Ascending aorta (tissue), 2 donors: ENCODE measurements around the gene SH2D3C. TPM values are rescaled to one million over a fixed set of nuclear protein-coding genes. Genes with fewer than 3 reads are reported as not detected.
A peak's percentile ranks its signal among the peaks of the same experiment; 100 is the strongest.

ENCODE experiments used
- DNase-seq, 2 donors: peaks; one replicate each; pipeline ENCODE4 v3.0.0-alpha.2; 2019; ENCODE audit warnings: low spot score in 2 of 2
- H3K27ac ChIP-seq, 2 donors: fragments of 200-600 bp; sonication (generic); one replicate each; pipeline ENCODE4 v1.5.1; 2016 to 2017; ENCODE audit warnings: mild to moderate bottlenecking in 1 of 2
- H3K27me3 ChIP-seq: fragments of 200-600 bp; sonication (generic); one replicate; pipeline ENCODE4 v1.5.1; 2017
- H3K36me3 ChIP-seq, 2 donors: fragments of 200-600 bp; sonication (generic); one replicate each; pipeline ENCODE4 v1.5.1; 2016
- H3K4me1 ChIP-seq, 2 donors: fragments of 200-600 bp; sonication (generic); one replicate each; pipeline ENCODE4 v1.5.1; 2016 to 2017; ENCODE audit warnings: mild to moderate bottlenecking in 1 of 2
- H3K4me3 ChIP-seq, 2 donors: fragments of 200-600 bp; sonication (generic); one replicate each; pipeline ENCODE4 v1.5.1; 2016 to 2017; ENCODE audit warnings: mild to moderate bottlenecking in 1 of 2
- H3K9me3 ChIP-seq, 2 donors: fragments of 200-600 bp; sonication (generic); one replicate each; pipeline ENCODE4 v1.5.1; 2016
- CTCF ChIP-seq, 3 experiments: fragments of 200-600 bp in 2 of 3; fragments of 450-650 bp in 1 of 3; sonication (generic) in 2 of 3; IDR thresholded peaks; one replicate each; pipeline ENCODE4 v1.5.1; 2016 to 2019; ENCODE audit warnings: antibody characterized with exemption in 3 of 3, mild to moderate bottlenecking in 1 of 3, moderate library complexity in 1 of 3
- intact Hi-C: fragments of 100-400 bp; cut with DNase I; formaldehyde crosslinking; loops from one replicate; pipeline ENCODE4 v1.15.1; 2023
- total RNA-seq: library from RNA; depleted of rRNA; stranded (reverse); fragments of >200 nt; gene quantifications from one replicate; pipeline ENCODE4 v1.1.0, GENCODE V29; 2016

The SH2D3C gene
- total RNA-seq, 1 donor from 2014 or later = 49.5 TPM

GRCh38 chr9:127769101-127769500 is 9.4 kb downstream of the SH2D3C start:
- no peak for TF ChIP-seq CTCF (IDR thresholded peaks at IDR 0.05)
- intact Hi-C loops = no loop called here
- H3K36me3 ChIP-seq = no peaks in the 10 kb centered on the region
- H3K4me1 ChIP-seq = peaks cover 3 to 8% of the 10 kb centered on the region in 2 donors
- no peaks in the 10 kb centered on the region for H3K27me3 ChIP-seq
- no peak overlapping the region for H3K27ac ChIP-seq
- DNase-seq = no peak
- no peak overlapping the region for H3K4me3 ChIP-seq
- no peaks in the 10 kb centered on the region for H3K9me3 ChIP-seq

- DNase-seq = no peak
- Histone ChIP-seq H3K4me3 (no peak overlapping the region), H3K9me3 (no peaks in the 10 kb centered on the region), H3K27me3 (no peaks in the 10 kb centered on the region), H3K4me1 (peaks cover 3 to 8% of the 10 kb centered on the region in 2 donors), H3K27ac (peak overlapping the region in 1 of 2 donors; percentile 35), H3K36me3 (no peaks in the 10 kb centered on the region)
- intact Hi-C loops = no loop called here
- TF ChIP-seq CTCF (IDR thresholded peaks at IDR 0.05) = no peak
Observed at GRCh38 chr9:127768698-127769097, 9.8 kb downstream of the SH2D3C start.

GRCh38 chr9:127767909-127768331 is 10.5 kb downstream of the SH2D3C start:
- intact Hi-C loops = no loop called here
- TF ChIP-seq CTCF (IDR thresholded peaks at IDR 0.05) = no peak
- Histone ChIP-seq H3K4me3 (no peak overlapping the region), H3K4me1 (peaks cover 3 to 8% of the 10 kb centered on the region in 2 donors), H3K9me3 (no peaks in the 10 kb centered on the region), H3K36me3 (no peaks in the 10 kb centered on the region), H3K27ac (peak overlapping the region in 1 of 2 donors; percentile 35), H3K27me3 (no peaks in the 10 kb centered on the region)
- no peak for DNase-seq

GRCh38 chr9:127767410-127767809 is 11.1 kb downstream of the SH2D3C start:
- no peak for DNase-seq
- H3K27ac ChIP-seq = peak overlapping the region in 1 of 2 donors; percentile 35
- intact Hi-C loops = no loop called here
- TF ChIP-seq CTCF (IDR thresholded peaks at IDR 0.05) = no peak
- H3K4me1 ChIP-seq = peaks cover 3 to 8% of the 10 kb centered on the region in 2 donors
- H3K4me3 ChIP-seq = no peak overlapping the region
- H3K9me3 ChIP-seq = no peaks in the 10 kb centered on the region
- no peaks in the 10 kb centered on the region for H3K36me3 ChIP-seq
- H3K27me3 ChIP-seq = no peaks in the 10 kb centered on the region

GRCh38 chr9:127765418-127765817 is 13.0 kb downstream of the SH2D3C start:
- no peaks in the 10 kb centered on the region for H3K36me3 ChIP-seq
- intact Hi-C loops = no loop called here
- peaks cover 0 to 3% of the 10 kb centered on the region in 2 donors for H3K4me1 ChIP-seq
- no peaks in the 10 kb centered on the region for H3K9me3 ChIP-seq
- H3K27me3 ChIP-seq = no peaks in the 10 kb centered on the region
- H3K27ac ChIP-seq = peak overlapping the region in 1 of 2 donors; percentile 1
- no peak for TF ChIP-seq CTCF (IDR thresholded peaks at IDR 0.05)
- no peak for DNase-seq
- no peak overlapping the region for H3K4me3 ChIP-seq

GRCh38 chr9:127763918-127764384 is 14.5 kb downstream of the SH2D3C start:
- Histone ChIP-seq H3K4me1 (no peaks in the 10 kb centered on the region), H3K27me3 (no peaks in the 10 kb centered on the region), H3K27ac (peak overlapping the region in 1 of 2 donors; percentile 63), H3K9me3 (no peaks in the 10 kb centered on the region), H3K4me3 (no peak overlapping the region), H3K36me3 (no peaks in the 10 kb centered on the region)
- peak in 1 of 3 experiments; percentile 25 for TF ChIP-seq CTCF (IDR thresholded peaks at IDR 0.05)
- DNase-seq = no peak
- intact Hi-C loops = no loop called here
